Osteocyte (in vitro differentiated cells): Measurements from ENCODE around the gene ZFAND5. TPM values are rescaled to one million over a fixed set of nuclear protein-coding genes. Genes with fewer than 3 reads are reported as not detected.

Experiments
- DNase-seq: peaks from one replicate; pipeline ENCODE4 v3.0.0; 2021; ENCODE audit warnings: mixed read lengths; ENCODE audit not compliant: unreplicated experiment; ENCODE audit errors: extremely low spot score
- H3K27ac Mint-ChIP-seq: one replicate; pipeline ENCODE4 v1.8.0; 2021; ENCODE audit warnings: mild to moderate bottlenecking, mixed read lengths; ENCODE audit not compliant: unreplicated experiment
- H3K27me3 Mint-ChIP-seq: one replicate; pipeline ENCODE4 v1.8.0; 2021; ENCODE audit warnings: mixed read lengths; ENCODE audit not compliant: unreplicated experiment
- H3K36me3 Mint-ChIP-seq: one replicate; pipeline ENCODE4 v1.8.0; 2021; ENCODE audit warnings: mixed read lengths; ENCODE audit not compliant: unreplicated experiment
- H3K4me1 Mint-ChIP-seq: one replicate; pipeline ENCODE4 v1.8.0; 2021; ENCODE audit warnings: mixed read lengths; ENCODE audit not compliant: unreplicated experiment
- H3K4me3 Mint-ChIP-seq: one replicate; pipeline ENCODE4 v1.8.0; 2021; ENCODE audit warnings: mild to moderate bottlenecking, moderate library complexity, mixed read lengths; ENCODE audit not compliant: unreplicated experiment
- H3K9me3 Mint-ChIP-seq: one replicate; pipeline ENCODE4 v1.8.0; 2021; ENCODE audit warnings: mixed read lengths; ENCODE audit not compliant: unreplicated experiment
- total RNA-seq: library from RNA; stranded (reverse); gene quantifications from 2 replicates; pipeline ENCODE4 v1.2.1, GENCODE V29; 2021
- TF ChIP-seq, protein P1 (sequence below): fragments of 200-600 bp; sonication (generic); IDR thresholded peaks from 2 replicates; pipeline ENCODE4 v1.5.0; 2021; ENCODE audit warnings: antibody characterized with exemption, mild to moderate bottlenecking, moderate library complexity

Gene ZFAND5
- total RNA-seq, 1 donor from 2014 or later: 233 TPM

- peaks cover 19% of the 10 kb centered on the region for H3K27me3 Mint-ChIP-seq
- H3K27ac Mint-ChIP-seq: no peak overlapping the region
- TF ChIP-seq, protein P1, sequence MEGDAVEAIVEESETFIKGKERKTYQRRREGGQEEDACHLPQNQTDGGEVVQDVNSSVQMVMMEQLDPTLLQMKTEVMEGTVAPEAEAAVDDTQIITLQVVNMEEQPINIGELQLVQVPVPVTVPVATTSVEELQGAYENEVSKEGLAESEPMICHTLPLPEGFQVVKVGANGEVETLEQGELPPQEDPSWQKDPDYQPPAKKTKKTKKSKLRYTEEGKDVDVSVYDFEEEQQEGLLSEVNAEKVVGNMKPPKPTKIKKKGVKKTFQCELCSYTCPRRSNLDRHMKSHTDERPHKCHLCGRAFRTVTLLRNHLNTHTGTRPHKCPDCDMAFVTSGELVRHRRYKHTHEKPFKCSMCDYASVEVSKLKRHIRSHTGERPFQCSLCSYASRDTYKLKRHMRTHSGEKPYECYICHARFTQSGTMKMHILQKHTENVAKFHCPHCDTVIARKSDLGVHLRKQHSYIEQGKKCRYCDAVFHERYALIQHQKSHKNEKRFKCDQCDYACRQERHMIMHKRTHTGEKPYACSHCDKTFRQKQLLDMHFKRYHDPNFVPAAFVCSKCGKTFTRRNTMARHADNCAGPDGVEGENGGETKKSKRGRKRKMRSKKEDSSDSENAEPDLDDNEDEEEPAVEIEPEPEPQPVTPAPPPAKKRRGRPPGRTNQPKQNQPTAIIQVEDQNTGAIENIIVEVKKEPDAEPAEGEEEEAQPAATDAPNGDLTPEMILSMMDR: no peak
- DNase-seq: no peak
- no peak overlapping the region for H3K4me3 Mint-ChIP-seq
- no peaks in the 10 kb centered on the region for H3K36me3 Mint-ChIP-seq
- H3K9me3 Mint-ChIP-seq: peaks cover 7% of the 10 kb centered on the region
- H3K4me1 Mint-ChIP-seq: no peaks in the 10 kb centered on the region
Observed at GRCh38 chr9:72326641-72327040, 38.4 kb downstream of the ZFAND5 start.

DNA sequence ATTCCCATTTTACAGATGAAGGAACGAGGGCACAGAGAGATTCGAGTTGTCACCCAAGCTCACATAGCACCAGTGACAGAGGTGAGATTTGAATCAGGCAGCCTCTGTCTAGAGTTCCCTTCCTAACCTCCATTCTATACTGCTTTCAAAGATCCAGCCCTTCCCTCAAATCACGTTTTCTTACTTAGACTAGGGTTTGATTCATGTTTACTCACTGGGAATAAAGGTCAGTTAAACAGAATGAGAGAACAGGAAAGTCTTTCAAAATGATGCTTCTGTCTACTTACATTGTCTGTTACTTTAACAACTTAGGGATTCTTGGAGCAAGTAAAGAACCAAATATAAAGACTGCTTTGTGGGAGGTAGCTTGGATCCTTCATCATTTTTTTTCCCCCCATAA is 40.0 kb downstream of the ZFAND5 start:
- Mint-ChIP-seq H3K36me3 (no peaks in the 10 kb centered on the region), H3K4me1 (no peaks in the 10 kb centered on the region), H3K27ac (no peak overlapping the region), H3K4me3 (no peak overlapping the region), H3K9me3 (peaks cover 7% of the 10 kb centered on the region), H3K27me3 (peaks cover 9% of the 10 kb centered on the region)
- DNase-seq: no peak
- TF ChIP-seq, protein P1: no peak

GRCh38 chr9:72322678-72323077 is 42.3 kb downstream of the ZFAND5 start:
- DNase-seq: no peak
- Mint-ChIP-seq H3K27ac (no peak overlapping the region), H3K9me3 (peaks cover 8% of the 10 kb centered on the region), H3K27me3 (peaks cover 10% of the 10 kb centered on the region), H3K36me3 (no peaks in the 10 kb centered on the region), H3K4me1 (no peaks in the 10 kb centered on the region), H3K4me3 (no peak overlapping the region)
- TF ChIP-seq, protein P1: no peak

DNA sequence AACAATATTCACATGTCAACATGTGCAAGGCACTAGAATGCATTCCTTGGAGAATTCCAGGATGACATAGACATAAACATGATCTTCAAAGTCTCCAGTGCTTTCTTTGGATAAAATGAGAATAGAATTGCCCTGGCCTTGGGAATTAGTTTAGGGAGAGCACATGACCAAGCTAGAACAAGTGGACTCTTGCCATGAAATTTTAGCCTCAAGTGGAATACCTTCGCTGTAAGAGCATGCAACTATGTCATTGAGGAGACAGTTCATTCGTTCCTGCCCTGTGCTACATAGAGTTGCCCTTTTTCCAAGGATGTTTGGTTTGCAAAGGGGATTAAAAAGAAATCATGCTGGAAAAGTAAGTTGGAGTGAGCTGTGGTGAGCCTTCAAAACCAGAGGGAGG is 42.7 kb downstream of the ZFAND5 start:
- TF ChIP-seq, protein P1: no peak
- Mint-ChIP-seq H3K27ac (no peak overlapping the region), H3K27me3 (peaks cover 10% of the 10 kb centered on the region)

DNA sequence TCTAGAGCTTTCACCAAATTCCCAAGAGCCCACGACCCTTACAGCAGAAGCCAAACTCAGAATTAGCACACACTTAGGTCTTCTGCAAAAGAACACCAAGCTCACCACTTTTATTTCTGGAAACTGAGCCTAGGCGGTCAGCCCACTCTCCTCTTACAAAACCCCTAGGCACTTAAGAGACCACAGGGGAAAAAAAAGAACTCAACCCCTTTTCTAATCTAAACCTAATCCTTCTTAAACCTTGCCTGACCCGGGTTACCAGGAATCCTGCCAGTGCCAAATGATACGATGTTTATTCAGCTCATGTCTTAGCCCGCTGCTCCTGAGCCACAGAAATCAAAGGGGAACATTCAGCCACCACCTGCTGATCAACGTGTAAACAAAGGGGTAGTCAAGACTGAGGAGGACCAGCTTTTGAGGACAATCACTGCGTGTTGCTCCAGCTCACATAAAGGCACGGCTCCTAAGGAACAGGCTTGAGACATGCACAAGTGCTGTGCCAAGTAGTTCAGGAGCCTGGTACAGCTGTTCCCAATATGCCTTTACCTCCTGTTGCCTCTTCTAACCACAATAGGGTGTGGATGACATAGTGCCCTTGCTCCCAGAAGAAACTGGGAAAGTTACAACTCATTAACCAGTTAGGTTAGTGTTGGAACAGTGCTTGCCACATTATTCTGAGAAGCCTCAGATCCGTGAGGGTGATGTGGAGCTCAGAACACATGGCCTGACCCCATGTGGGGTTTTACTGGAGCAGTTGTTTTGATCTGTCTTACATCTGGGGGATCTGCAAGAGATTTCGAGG is 49.3 kb downstream of the ZFAND5 start:
- Mint-ChIP-seq H3K36me3 (no peaks in the 10 kb centered on the region), H3K9me3 (peaks cover 5% of the 10 kb centered on the region), H3K27ac (peak overlapping the region; percentile 82), H3K27me3 (peaks cover 6% of the 10 kb centered on the region), H3K4me3 (no peak overlapping the region), H3K4me1 (peaks cover 22% of the 10 kb centered on the region)
- TF ChIP-seq, protein P1: no peak
- no peak for DNase-seq

More for the DNA sequence above, 42.7 kb downstream of the ZFAND5 start:
- peaks cover 8% of the 10 kb centered on the region for H3K9me3 Mint-ChIP-seq
- H3K4me3 Mint-ChIP-seq: no peak overlapping the region
- DNase-seq: no peak
- H3K36me3 Mint-ChIP-seq: no peaks in the 10 kb centered on the region
- no peaks in the 10 kb centered on the region for H3K4me1 Mint-ChIP-seq
